ENCODE data around the gene GMDS. TPM values are rescaled to one million over a fixed set of nuclear protein-coding genes. Genes with fewer than 3 reads are reported as not detected.

GMDS gene
- total RNA-seq, 1 donor from 2014 or later: 44.5 TPM

GRCh38 chr6:1957746-1958145, 287.7 kb downstream of the GMDS start:
- DNase-seq (ENCODE audit: low spot score): no peak
- no peaks in the 10 kb centered on the region for H3K9me3 Mint-ChIP-seq
- no peak overlapping the region for H3K27ac Mint-ChIP-seq
- H3K4me1 Mint-ChIP-seq (ENCODE audit: low read depth): no peaks in the 10 kb centered on the region
- H3K36me3 Mint-ChIP-seq (ENCODE audit: low read depth): no peaks in the 10 kb centered on the region
- H3K4me3 Mint-ChIP-seq: no peak overlapping the region
- no peaks in the 10 kb centered on the region for H3K27me3 Mint-ChIP-seq (ENCODE audit: insufficient read depth)
- intact Hi-C loops (cut with micrococcal nuclease): no loop called here

GRCh38 chr6:1952740-1953360, 292.6 kb downstream of the GMDS start:
- Mint-ChIP-seq H3K4me3 (no peak overlapping the region), H3K9me3 (no peaks in the 10 kb centered on the region), H3K27me3 (ENCODE audit: insufficient read depth) (no peaks in the 10 kb centered on the region), H3K36me3 (ENCODE audit: low read depth) (no peaks in the 10 kb centered on the region), H3K27ac (no peak overlapping the region), H3K4me1 (ENCODE audit: low read depth) (no peaks in the 10 kb centered on the region)
- intact Hi-C loops (cut with micrococcal nuclease): no loop called here
- DNase-seq (ENCODE audit: low spot score): no peak

- intact Hi-C loops (cut with micrococcal nuclease): no loop called here
- Mint-ChIP-seq H3K4me1 (ENCODE audit: low read depth) (no peaks in the 10 kb centered on the region), H3K27me3 (ENCODE audit: insufficient read depth) (no peaks in the 10 kb centered on the region), H3K27ac (no peak overlapping the region), H3K9me3 (no peaks in the 10 kb centered on the region), H3K4me3 (no peak overlapping the region), H3K36me3 (ENCODE audit: low read depth) (no peaks in the 10 kb centered on the region)
- no peak for DNase-seq (ENCODE audit: low spot score)
Measured at GRCh38 chr6:1950631-1951030, 294.8 kb downstream of the GMDS start.

GRCh38 chr6:1949538-1949937, 295.9 kb downstream of the GMDS start:
- no peak overlapping the region for H3K27ac Mint-ChIP-seq
- H3K27me3 Mint-ChIP-seq (ENCODE audit: insufficient read depth): no peaks in the 10 kb centered on the region
- H3K9me3 Mint-ChIP-seq: no peaks in the 10 kb centered on the region
- H3K36me3 Mint-ChIP-seq (ENCODE audit: low read depth): no peaks in the 10 kb centered on the region
- DNase-seq (ENCODE audit: low spot score): no peak
- no peaks in the 10 kb centered on the region for H3K4me1 Mint-ChIP-seq (ENCODE audit: low read depth)
- H3K4me3 Mint-ChIP-seq: no peak overlapping the region
- intact Hi-C loops (cut with micrococcal nuclease): no loop called here

- H3K27me3 Mint-ChIP-seq (ENCODE audit: insufficient read depth): no peaks in the 10 kb centered on the region
- H3K27ac Mint-ChIP-seq: no peak overlapping the region
- no peaks in the 10 kb centered on the region for H3K9me3 Mint-ChIP-seq
- H3K4me1 Mint-ChIP-seq (ENCODE audit: low read depth): no peaks in the 10 kb centered on the region
- intact Hi-C loops (cut with micrococcal nuclease): no loop called here
- H3K36me3 Mint-ChIP-seq (ENCODE audit: low read depth): no peaks in the 10 kb centered on the region
- H3K4me3 Mint-ChIP-seq: no peak overlapping the region
- no peak for DNase-seq (ENCODE audit: low spot score)
Measured at GRCh38 chr6:1947922-1948321, 297.5 kb downstream of the GMDS start.

GRCh38 chr6:1946583-1946982, 298.8 kb downstream of the GMDS start:
- intact Hi-C loops (cut with micrococcal nuclease): no loop called here
- H3K4me1 Mint-ChIP-seq (ENCODE audit: low read depth): no peaks in the 10 kb centered on the region
- no peak for DNase-seq (ENCODE audit: low spot score)
- H3K36me3 Mint-ChIP-seq (ENCODE audit: low read depth): no peaks in the 10 kb centered on the region
- no peak overlapping the region for H3K27ac Mint-ChIP-seq
- H3K9me3 Mint-ChIP-seq: no peaks in the 10 kb centered on the region
- no peaks in the 10 kb centered on the region for H3K27me3 Mint-ChIP-seq (ENCODE audit: insufficient read depth)
- no peak overlapping the region for H3K4me3 Mint-ChIP-seq

- Mint-ChIP-seq H3K9me3 (no peaks in the 10 kb centered on the region), H3K27me3 (ENCODE audit: insufficient read depth) (no peaks in the 10 kb centered on the region), H3K4me1 (ENCODE audit: low read depth) (no peaks in the 10 kb centered on the region), H3K4me3 (no peak overlapping the region), H3K36me3 (ENCODE audit: low read depth) (no peaks in the 10 kb centered on the region), H3K27ac (no peak overlapping the region)
- intact Hi-C loops (cut with micrococcal nuclease): no loop called here
- DNase-seq (ENCODE audit: low spot score): no peak
Measured at GRCh38 chr6:1945235-1945832, 300.1 kb downstream of the GMDS start.

GRCh38 chr6:1942834-1943233, 302.6 kb downstream of the GMDS start:
- no peaks in the 10 kb centered on the region for H3K36me3 Mint-ChIP-seq (ENCODE audit: low read depth)
- no peak overlapping the region for H3K4me3 Mint-ChIP-seq
- H3K27ac Mint-ChIP-seq: no peak overlapping the region
- H3K9me3 Mint-ChIP-seq: no peaks in the 10 kb centered on the region
- H3K4me1 Mint-ChIP-seq (ENCODE audit: low read depth): no peaks in the 10 kb centered on the region
- H3K27me3 Mint-ChIP-seq (ENCODE audit: insufficient read depth): no peaks in the 10 kb centered on the region
- no peak for DNase-seq (ENCODE audit: low spot score)
- intact Hi-C loops (cut with micrococcal nuclease): no loop called here

- Mint-ChIP-seq H3K36me3 (ENCODE audit: low read depth) (no peaks in the 10 kb centered on the region), H3K4me1 (ENCODE audit: low read depth) (no peaks in the 10 kb centered on the region), H3K4me3 (no peak overlapping the region), H3K9me3 (no peaks in the 10 kb centered on the region), H3K27me3 (ENCODE audit: insufficient read depth) (no peaks in the 10 kb centered on the region), H3K27ac (no peak overlapping the region)
- intact Hi-C loops (cut with micrococcal nuclease): no loop called here
- DNase-seq (ENCODE audit: low spot score): no peak
Measured at GRCh38 chr6:1941534-1941933, 303.9 kb downstream of the GMDS start.

GRCh38 chr6:1940381-1940780, 305.0 kb downstream of the GMDS start:
- H3K27ac Mint-ChIP-seq: no peak overlapping the region
- no peak for DNase-seq (ENCODE audit: low spot score)
- H3K4me3 Mint-ChIP-seq: no peak overlapping the region
- no peaks in the 10 kb centered on the region for H3K27me3 Mint-ChIP-seq (ENCODE audit: insufficient read depth)
- H3K9me3 Mint-ChIP-seq: no peaks in the 10 kb centered on the region
- no peaks in the 10 kb centered on the region for H3K36me3 Mint-ChIP-seq (ENCODE audit: low read depth)
- H3K4me1 Mint-ChIP-seq (ENCODE audit: low read depth): no peaks in the 10 kb centered on the region
- intact Hi-C loops (cut with micrococcal nuclease): no loop called here

GRCh38 chr6:1933292-1933691, 312.1 kb downstream of the GMDS start:
- no peak for DNase-seq (ENCODE audit: low spot score)
- intact Hi-C loops (cut with micrococcal nuclease): no loop called here
- H3K4me1 Mint-ChIP-seq (ENCODE audit: low read depth): no peaks in the 10 kb centered on the region

GRCh38 chr6:1931817-1932216, 313.6 kb downstream of the GMDS start:
- intact Hi-C loops (cut with micrococcal nuclease): no loop called here
- H3K27me3 Mint-ChIP-seq (ENCODE audit: insufficient read depth): no peaks in the 10 kb centered on the region
- DNase-seq (ENCODE audit: low spot score): no peak
- H3K9me3 Mint-ChIP-seq: peaks cover 10% of the 10 kb centered on the region
- H3K4me1 Mint-ChIP-seq (ENCODE audit: low read depth): no peaks in the 10 kb centered on the region
- no peak overlapping the region for H3K4me3 Mint-ChIP-seq
- peaks cover 5% of the 10 kb centered on the region for H3K36me3 Mint-ChIP-seq (ENCODE audit: low read depth)
- no peak overlapping the region for H3K27ac Mint-ChIP-seq

More at GRCh38 chr6:1933292-1933691, 312.1 kb downstream of the GMDS start:
- no peak overlapping the region for H3K4me3 Mint-ChIP-seq
- H3K9me3 Mint-ChIP-seq: peaks cover 10% of the 10 kb centered on the region
- peaks cover 5% of the 10 kb centered on the region for H3K36me3 Mint-ChIP-seq (ENCODE audit: low read depth)
- H3K27me3 Mint-ChIP-seq (ENCODE audit: insufficient read depth): no peaks in the 10 kb centered on the region
- H3K27ac Mint-ChIP-seq: no peak overlapping the region

GRCh38 chr6:1930356-1930755, 315.0 kb downstream of the GMDS start:
- Mint-ChIP-seq H3K27me3 (ENCODE audit: insufficient read depth) (no peaks in the 10 kb centered on the region), H3K4me3 (no peak overlapping the region), H3K9me3 (peaks cover 10% of the 10 kb centered on the region), H3K4me1 (ENCODE audit: low read depth) (no peaks in the 10 kb centered on the region), H3K36me3 (ENCODE audit: low read depth) (peaks cover 5% of the 10 kb centered on the region), H3K27ac (no peak overlapping the region)
- DNase-seq (ENCODE audit: low spot score): no peak
- intact Hi-C loops (cut with micrococcal nuclease): no loop called here

GRCh38 chr6:1929931-1930330, 315.5 kb downstream of the GMDS start:
- H3K4me1 Mint-ChIP-seq (ENCODE audit: low read depth): no peaks in the 10 kb centered on the region
- no peak overlapping the region for H3K27ac Mint-ChIP-seq
- no peak for DNase-seq (ENCODE audit: low spot score)
- intact Hi-C loops (cut with micrococcal nuclease): no loop called here
- H3K9me3 Mint-ChIP-seq: peaks cover 10% of the 10 kb centered on the region
- H3K36me3 Mint-ChIP-seq (ENCODE audit: low read depth): peaks cover 5% of the 10 kb centered on the region
- H3K27me3 Mint-ChIP-seq (ENCODE audit: insufficient read depth): no peaks in the 10 kb centered on the region
- H3K4me3 Mint-ChIP-seq: no peak overlapping the region

Data from activated T-helper 1 cell treated with anti-CD3 and anti-CD28 coated beads, Interleukin-12 subunit alpha, Interleukin-12 subunit beta, Interleukin-2, Interleukin-4 antibody, amounts not matched to agents 30 ng/mL and 10 ng/mL and 1 ng/mL, durations not matched to agents 14 hours and 24 hours and 36 hours (primary cell).